Measurements from ENCODE around the gene TMEM168. TPM values are rescaled to one million over a fixed set of nuclear protein-coding genes. Genes with fewer than 3 reads are reported as not detected.

The TMEM168 gene
- total and polyA plus RNA-seq, 7 experiments from 2014 or later, result 6.0 to 30.1 (median 18.6) TPM

- peaks cover 0 to 7% (median 0%) of the 10 kb centered on the region in 11 donors for H3K9me3 Mint-ChIP-seq
- ChIA-PET POLR2A (no interaction called here), CTCF (no interaction called here)
- no peak overlapping the region for H3K4me3 Mint-ChIP-seq
- intact Hi-C loops (cut with micrococcal nuclease), result no loop called here
- peaks cover 0 to 17% (median 8%) of the 10 kb centered on the region in 7 donors for H3K4me1 Mint-ChIP-seq
- peaks cover 0 to 9% (median 0%) of the 10 kb centered on the region in 5 donors for H3K27me3 Mint-ChIP-seq
- ATAC-seq (no peak), DNase-seq (no peak)
- Histone ChIP-seq H3K4me3 (ENCODE audit: low read length) (no peak overlapping the region), H3K27ac (ENCODE audit: low read depth, low read length) (no peak overlapping the region), H3K27me3 (ENCODE audit: control insufficient read depth in 2 of 2, insufficient read depth in 2 of 2, low read length in 2 of 2) (no peaks in the 10 kb centered on the region), H3K4me1 (ENCODE audit: control insufficient read depth in 2 of 2, insufficient read depth in 2 of 2, low read length in 2 of 2) (no peaks in the 10 kb centered on the region), H3K9me3 (ENCODE audit: control insufficient read depth in 2 of 3, low read length in 3 of 3) (no peaks in the 10 kb centered on the region), H3K36me3 (ENCODE audit: control insufficient read depth in 2 of 3, insufficient read depth in 3 of 3, low read length in 3 of 3) (no peaks in the 10 kb centered on the region)
- no peak overlapping the region for H3K27ac Mint-ChIP-seq
- H3K36me3 Mint-ChIP-seq, result peaks cover 0 to 4% (median 0%) of the 10 kb centered on the region in 5 donors
Observed at GRCh38 chr7:112752576-112752975, 37.6 kb downstream of the TMEM168 start.

- POLR2A ChIA-PET, result no interaction called here
- Histone ChIP-seq H3K27me3 (ENCODE audit: control insufficient read depth in 2 of 2, insufficient read depth in 2 of 2, low read length in 2 of 2) (no peaks in the 10 kb centered on the region), H3K9me3 (ENCODE audit: control insufficient read depth in 2 of 3, low read length in 3 of 3) (no peaks in the 10 kb centered on the region), H3K27ac (ENCODE audit: low read depth, low read length) (no peak overlapping the region), H3K36me3 (ENCODE audit: control insufficient read depth in 2 of 3, insufficient read depth in 3 of 3, low read length in 3 of 3) (no peaks in the 10 kb centered on the region), H3K4me3 (ENCODE audit: low read length) (no peak overlapping the region), H3K4me1 (ENCODE audit: control insufficient read depth in 2 of 2, insufficient read depth in 2 of 2, low read length in 2 of 2) (no peaks in the 10 kb centered on the region)
- no peak overlapping the region for H3K4me3 Mint-ChIP-seq
- CTCF ChIA-PET, result interaction anchor here (0.5 kb wide), 1 partner anchor 65 kb away, joined by 3 read pairs; no protein-coding TSS in a partner anchor
- peaks cover 0 to 9% (median 0%) of the 10 kb centered on the region in 5 donors for H3K27me3 Mint-ChIP-seq
- H3K4me1 Mint-ChIP-seq, result peaks cover 0 to 17% (median 8%) of the 10 kb centered on the region in 7 donors
- DNase-seq, result no peak
- intact Hi-C loops (cut with micrococcal nuclease), result no loop called here
- no peak for ATAC-seq
- peaks cover 0 to 2% (median 0%) of the 10 kb centered on the region in 11 donors for H3K9me3 Mint-ChIP-seq
- no peak overlapping the region for H3K27ac Mint-ChIP-seq
- no peaks in the 10 kb centered on the region for H3K36me3 Mint-ChIP-seq
Observed at GRCh38 chr7:112749775-112750174, 40.4 kb downstream of the TMEM168 start.

GRCh38 chr7:112748381-112748780, 41.8 kb downstream of the TMEM168 start:
- H3K9me3 ChIP-seq (ENCODE audit: control insufficient read depth in 2 of 3, low read length in 3 of 3), result no peaks in the 10 kb centered on the region
- Mint-ChIP-seq H3K4me3 (no peak overlapping the region), H3K9me3 (peaks cover 0 to 2% (median 0%) of the 10 kb centered on the region in 11 donors), H3K36me3 (no peaks in the 10 kb centered on the region), H3K27ac (no peak overlapping the region), H3K27me3 (peaks cover 0 to 9% (median 0%) of the 10 kb centered on the region in 5 donors), H3K4me1 (peaks cover 0 to 17% (median 8%) of the 10 kb centered on the region in 7 donors)
- no peaks in the 10 kb centered on the region for H3K36me3 ChIP-seq (ENCODE audit: control insufficient read depth in 2 of 3, insufficient read depth in 3 of 3, low read length in 3 of 3)
- H3K27me3 ChIP-seq (ENCODE audit: control insufficient read depth in 2 of 2, insufficient read depth in 2 of 2, low read length in 2 of 2), result no peaks in the 10 kb centered on the region
- DNase-seq (no peak), ATAC-seq (no peak)
- ChIA-PET POLR2A (no interaction called here), CTCF (no interaction called here)
- H3K4me3 ChIP-seq (ENCODE audit: low read length), result no peak overlapping the region
- no peak overlapping the region for H3K27ac ChIP-seq (ENCODE audit: low read depth, low read length)
- intact Hi-C loops (cut with micrococcal nuclease), result no loop called here
- H3K4me1 ChIP-seq (ENCODE audit: control insufficient read depth in 2 of 2, insufficient read depth in 2 of 2, low read length in 2 of 2), result no peaks in the 10 kb centered on the region

GRCh38 chr7:112745635-112746034, 44.6 kb downstream of the TMEM168 start:
- H3K27me3 ChIP-seq (ENCODE audit: control insufficient read depth in 2 of 2, insufficient read depth in 2 of 2, low read length in 2 of 2), result no peaks in the 10 kb centered on the region
- H3K4me1 Mint-ChIP-seq, result peaks cover 0 to 13% (median 4%) of the 10 kb centered on the region in 7 donors
- DNase-seq (no peak), ATAC-seq (no peak)
- H3K4me3 Mint-ChIP-seq, result no peak overlapping the region
- H3K9me3 Mint-ChIP-seq, result peaks cover 0 to 9% (median 2%) of the 10 kb centered on the region in 11 donors
- intact Hi-C loops (cut with micrococcal nuclease), result no loop called here
- no peak overlapping the region for H3K27ac ChIP-seq (ENCODE audit: low read depth, low read length)
- no peak overlapping the region for H3K27ac Mint-ChIP-seq
- peaks cover 0 to 4% (median 0%) of the 10 kb centered on the region in 5 donors for H3K36me3 Mint-ChIP-seq
- H3K36me3 ChIP-seq (ENCODE audit: control insufficient read depth in 2 of 3, insufficient read depth in 3 of 3, low read length in 3 of 3), result no peaks in the 10 kb centered on the region
- no peaks in the 10 kb centered on the region for H3K9me3 ChIP-seq (ENCODE audit: control insufficient read depth in 2 of 3, low read length in 3 of 3)
- ChIA-PET CTCF (no interaction called here), POLR2A (no interaction called here)
- no peak overlapping the region for H3K4me3 ChIP-seq (ENCODE audit: low read length)
- H3K4me1 ChIP-seq (ENCODE audit: control insufficient read depth in 2 of 2, insufficient read depth in 2 of 2, low read length in 2 of 2), result no peaks in the 10 kb centered on the region
- peaks cover 2 to 8% (median 3%) of the 10 kb centered on the region in 5 donors for H3K27me3 Mint-ChIP-seq

GRCh38 chr7:112744818-112745217, 45.4 kb downstream of the TMEM168 start:
- intact Hi-C loops (cut with micrococcal nuclease), result no loop called here
- Mint-ChIP-seq H3K4me3 (no peak overlapping the region), H3K36me3 (peaks cover 0 to 4% (median 0%) of the 10 kb centered on the region in 5 donors), H3K9me3 (peaks cover 0 to 11% (median 2%) of the 10 kb centered on the region in 11 donors), H3K27me3 (peaks cover 0 to 8% (median 4%) of the 10 kb centered on the region in 5 donors), H3K27ac (no peak overlapping the region), H3K4me1 (peaks cover 0 to 7% (median 0%) of the 10 kb centered on the region in 7 donors)
- ChIA-PET POLR2A (no interaction called here), CTCF (no interaction called here)
- Histone ChIP-seq H3K4me1 (ENCODE audit: control insufficient read depth in 2 of 2, insufficient read depth in 2 of 2, low read length in 2 of 2) (no peaks in the 10 kb centered on the region), H3K27me3 (ENCODE audit: control insufficient read depth in 2 of 2, insufficient read depth in 2 of 2, low read length in 2 of 2) (peaks cover 0 to 3% of the 10 kb centered on the region in 2 donors), H3K9me3 (ENCODE audit: control insufficient read depth in 2 of 3, low read length in 3 of 3) (no peaks in the 10 kb centered on the region), H3K27ac (ENCODE audit: low read depth, low read length) (no peak overlapping the region), H3K4me3 (ENCODE audit: low read length) (no peak overlapping the region), H3K36me3 (ENCODE audit: control insufficient read depth in 2 of 3, insufficient read depth in 3 of 3, low read length in 3 of 3) (no peaks in the 10 kb centered on the region)
- DNase-seq (no peak), ATAC-seq (no peak)

GRCh38 chr7:112743811-112744210, 46.4 kb downstream of the TMEM168 start:
- DNase-seq (no peak), ATAC-seq (no peak)
- ChIA-PET POLR2A (no interaction called here), CTCF (no interaction called here)
- Mint-ChIP-seq H3K27ac (no peak overlapping the region), H3K9me3 (peaks cover 0 to 15% (median 4%) of the 10 kb centered on the region in 11 donors), H3K4me1 (no peaks in the 10 kb centered on the region), H3K27me3 (peaks cover 0 to 13% (median 5%) of the 10 kb centered on the region in 5 donors), H3K4me3 (no peak overlapping the region), H3K36me3 (peaks cover 0 to 4% (median 2%) of the 10 kb centered on the region in 5 donors)
- no peak overlapping the region for H3K27ac ChIP-seq (ENCODE audit: low read depth, low read length)
- H3K4me1 ChIP-seq (ENCODE audit: control insufficient read depth in 2 of 2, insufficient read depth in 2 of 2, low read length in 2 of 2), result no peaks in the 10 kb centered on the region
- no peak overlapping the region for H3K4me3 ChIP-seq (ENCODE audit: low read length)
- H3K9me3 ChIP-seq (ENCODE audit: control insufficient read depth in 2 of 3, low read length in 3 of 3), result no peaks in the 10 kb centered on the region
- H3K27me3 ChIP-seq (ENCODE audit: control insufficient read depth in 2 of 2, insufficient read depth in 2 of 2, low read length in 2 of 2), result peaks cover 0 to 3% of the 10 kb centered on the region in 2 donors
- H3K36me3 ChIP-seq (ENCODE audit: control insufficient read depth in 2 of 3, insufficient read depth in 3 of 3, low read length in 3 of 3), result no peaks in the 10 kb centered on the region
- intact Hi-C loops (cut with micrococcal nuclease), result no loop called here

- no peak overlapping the region for H3K27ac Mint-ChIP-seq
- H3K4me3 ChIP-seq (ENCODE audit: low read length), result no peak overlapping the region
- DNase-seq, result no peak
- no peak overlapping the region for H3K4me3 Mint-ChIP-seq
- H3K9me3 Mint-ChIP-seq, result peaks cover 2 to 33% (median 9%) of the 10 kb centered on the region in 11 donors
- peaks cover 0 to 4% (median 0%) of the 10 kb centered on the region in 3 experiments for H3K9me3 ChIP-seq (ENCODE audit: control insufficient read depth in 2 of 3, low read length in 3 of 3)
- H3K4me1 ChIP-seq (ENCODE audit: control insufficient read depth in 2 of 2, insufficient read depth in 2 of 2, low read length in 2 of 2), result no peaks in the 10 kb centered on the region
- peaks cover 0 to 16% (median 7%) of the 10 kb centered on the region in 5 donors for H3K27me3 Mint-ChIP-seq
- no peak for ATAC-seq
- H3K27me3 ChIP-seq (ENCODE audit: control insufficient read depth in 2 of 2, insufficient read depth in 2 of 2, low read length in 2 of 2), result peaks cover 0 to 3% of the 10 kb centered on the region in 2 donors
- H3K4me1 Mint-ChIP-seq, result no peaks in the 10 kb centered on the region
- no peaks in the 10 kb centered on the region for H3K36me3 ChIP-seq (ENCODE audit: control insufficient read depth in 2 of 3, insufficient read depth in 3 of 3, low read length in 3 of 3)
- ChIA-PET CTCF (no interaction called here), POLR2A (no interaction called here)
- no peak overlapping the region for H3K27ac ChIP-seq (ENCODE audit: low read depth, low read length)
- intact Hi-C loops (cut with micrococcal nuclease), result no loop called here
- peaks cover 0 to 6% (median 4%) of the 10 kb centered on the region in 5 donors for H3K36me3 Mint-ChIP-seq
Observed at GRCh38 chr7:112740667-112741066, 49.5 kb downstream of the TMEM168 start.
